SK-N-SH treated with all-trans-retinoic acid at 6 μM for 48 hours (cell line): ENCODE results near the gene GRM7.

Source experiments
- ATAC-seq: fragments of 200-7000 bp; cut with Tn5 transposase; 3 replicates; pipeline ENCODE4 v1.9.1; 2020; ENCODE audit warnings: mild to moderate bottlenecking, moderate library complexity
- ARNTL ChIP-seq: fragments of 450-650 bp; formaldehyde crosslinking; IDR thresholded peaks from 2 replicates; pipeline ENCODE4 v1.5.0; 2020; ENCODE audit warnings: low read depth, mild to moderate bottlenecking, moderate library complexity, borderline replicate concordance
- BACH2 ChIP-seq: fragments of 250-450 bp; sonication (Bioruptor Pico); IDR thresholded peaks from 2 replicates; pipeline ENCODE4 v1.9.0; 2021; ENCODE audit warnings: mild to moderate bottlenecking, borderline replicate concordance
- CSDC2 ChIP-seq: fragments of 250-450 bp; sonication (Bioruptor Pico); IDR thresholded peaks from 2 replicates; pipeline ENCODE4 v1.5.0; 2020; ENCODE audit warnings: mild to moderate bottlenecking, moderate library complexity
- CSRNP3 ChIP-seq: fragments of 250-450 bp; sonication (Bioruptor Pico); IDR thresholded peaks from 2 replicates; pipeline ENCODE4 v1.5.1; 2021; ENCODE audit warnings: mild to moderate bottlenecking, moderate library complexity
- ESRRG ChIP-seq: fragments of 250-450 bp; sonication (Bioruptor Pico); IDR thresholded peaks from 2 replicates; pipeline ENCODE4 v1.6.1; 2021; ENCODE audit warnings: mild to moderate bottlenecking
- ISL1 ChIP-seq: fragments of 250-450 bp; sonication (Bioruptor Pico); IDR thresholded peaks from 2 replicates; pipeline ENCODE4 v2.1.2; 2022; ENCODE audit warnings: mild to moderate bottlenecking, moderate library complexity
- PATZ1 ChIP-seq: fragments of 250-450 bp; sonication (Bioruptor Pico); IDR thresholded peaks from 2 replicates; pipeline ENCODE4 v1.8.0; 2020; ENCODE audit warnings: mild to moderate bottlenecking, moderate library complexity, borderline replicate concordance
- POU6F1 ChIP-seq: fragments of 250-450 bp; sonication (Bioruptor Pico); IDR thresholded peaks from 2 replicates; pipeline ENCODE4 v1.8.0; 2021; ENCODE audit warnings: low read depth, mild to moderate bottlenecking, moderate library complexity, borderline replicate concordance
- RARB ChIP-seq: fragments of 250-450 bp; sonication (Bioruptor Pico); IDR thresholded peaks from 2 replicates; pipeline ENCODE4 v1.8.0; 2021; ENCODE audit warnings: mild to moderate bottlenecking, moderate library complexity
- TOX ChIP-seq: fragments of 250-450 bp; sonication (Bioruptor Pico); IDR thresholded peaks from 2 replicates; pipeline ENCODE4 v1.8.0; 2021; ENCODE audit warnings: mild to moderate bottlenecking, moderate library complexity, borderline replicate concordance
- TSHZ2 ChIP-seq: fragments of 250-450 bp; sonication (Bioruptor Pico); IDR thresholded peaks from 2 replicates; pipeline ENCODE4 v1.5.0; 2020; ENCODE audit warnings: mild to moderate bottlenecking, moderate library complexity
- ZC3H10 ChIP-seq: fragments of 250-450 bp; sonication (Bioruptor Pico); IDR thresholded peaks from 2 replicates; pipeline ENCODE4 v1.5.1; 2021; ENCODE audit warnings: mild to moderate bottlenecking, moderate library complexity
- ZFP3 ChIP-seq: fragments of 250-450 bp; sonication (Bioruptor Pico); IDR thresholded peaks from 2 replicates; pipeline ENCODE4 v1.5.0; 2020; ENCODE audit warnings: mild to moderate bottlenecking, moderate library complexity
- ZFP30 ChIP-seq: fragments of 450-650 bp; formaldehyde crosslinking; IDR thresholded peaks from 2 replicates; pipeline ENCODE4 v1.5.0; 2022; ENCODE audit warnings: mild to moderate bottlenecking, moderate library complexity
- ZNF565 ChIP-seq: fragments of 450-650 bp; formaldehyde crosslinking; conservative IDR thresholded peaks from 2 replicates; pipeline ENCODE4 v1.5.0; 2020; ENCODE audit warnings: low read depth, mild to moderate bottlenecking, moderate library complexity
- ZNF70 ChIP-seq: fragments of 450-650 bp; formaldehyde crosslinking; IDR thresholded peaks from 2 replicates; pipeline ENCODE4 v1.5.0; 2020; ENCODE audit warnings: mild to moderate bottlenecking, moderate library complexity
- ZNF8 ChIP-seq: fragments of 450-650 bp; formaldehyde crosslinking; IDR thresholded peaks from 2 replicates; pipeline ENCODE4 v1.5.0; 2020; ENCODE audit warnings: mild to moderate bottlenecking, moderate library complexity

GRM7 gene

GRCh38 chr3:7288133-7288532 is 427.2 kb downstream of the GRM7 start:
- TF ChIP-seq ESRRG (CRISPR knock-in tag) (no peak), TSHZ2 (CRISPR knock-in tag) (no peak), BACH2 (CRISPR knock-in tag) (no peak), ARNTL (no peak), ZC3H10 (no peak), CSDC2 (CRISPR knock-in tag) (no peak), CSRNP3 (no peak), ZFP3 (no peak), RARB (CRISPR knock-in tag) (no peak), PATZ1 (CRISPR knock-in tag) (no peak), TOX (CRISPR knock-in tag) (no peak)
- ATAC-seq, result no peak

- ATAC-seq, result no peak
- TF ChIP-seq TSHZ2 (CRISPR knock-in tag) (no peak), RARB (CRISPR knock-in tag) (no peak), ZNF8 (CRISPR knock-in tag) (no peak), CSDC2 (CRISPR knock-in tag) (no peak), ZNF565 (CRISPR knock-in tag) (no peak), PATZ1 (CRISPR knock-in tag) (no peak), CSRNP3 (no peak), ZNF70 (no peak), POU6F1 (CRISPR knock-in tag) (no peak), ISL1 (CRISPR knock-in tag) (no peak), ZFP30 (CRISPR knock-in tag) (no peak), ZC3H10 (no peak), ARNTL (no peak)
Measured at GRCh38 chr3:7289121-7289520, 428.2 kb downstream of the GRM7 start.
